RWPE1 (cell line): ENCODE measurements around the gene ZNF691.

ENCODE experiments used
- CTCF ChIA-PET: fragments of 350-600 bp; sonication (Branson Sonifier 250); formaldehyde crosslinking; extraction: SDS; loops from one replicate; lab custom pipeline; 2021; lab: Yijun Ruan, JAX
- POLR2A ChIA-PET: fragments of 400-600 bp; formaldehyde crosslinking; extraction: SDS; loops from one replicate; lab custom pipeline; 2020; ENCODE audit warnings: antibody characterized with exemption; ENCODE audit not compliant: low non-redundant PET; lab: Yijun Ruan, JAX
- DNase-seq: peaks from one replicate; pipeline ENCODE4 v3.0.0; 2012; ENCODE audit warnings: low spot score
- H3K27ac ChIP-seq: fragments of 450-650 bp; 2 replicates; pipeline ENCODE4 v1.5.1; 2017
- TF ChIP-seq, protein P1 (sequence below): fragments of 450-650 bp; conservative IDR thresholded peaks from 2 replicates; pipeline ENCODE4 v1.5.1; 2017; ENCODE audit warnings: low read depth, mild to moderate bottlenecking

Gene ZNF691

GRCh38 chr1:42847111-42847595, 740 bp downstream of the ZNF691 start:
- ChIA-PET CTCF (interaction anchor here (0.6 kb wide), 1 partner anchor 317 kb away, joined by 3 read pairs; no protein-coding TSS in a partner anchor), POLR2A (no interaction called here)
- DNase-seq = no peak
- H3K27ac ChIP-seq = peak overlapping the region; percentile 73
- TF ChIP-seq, protein P1, sequence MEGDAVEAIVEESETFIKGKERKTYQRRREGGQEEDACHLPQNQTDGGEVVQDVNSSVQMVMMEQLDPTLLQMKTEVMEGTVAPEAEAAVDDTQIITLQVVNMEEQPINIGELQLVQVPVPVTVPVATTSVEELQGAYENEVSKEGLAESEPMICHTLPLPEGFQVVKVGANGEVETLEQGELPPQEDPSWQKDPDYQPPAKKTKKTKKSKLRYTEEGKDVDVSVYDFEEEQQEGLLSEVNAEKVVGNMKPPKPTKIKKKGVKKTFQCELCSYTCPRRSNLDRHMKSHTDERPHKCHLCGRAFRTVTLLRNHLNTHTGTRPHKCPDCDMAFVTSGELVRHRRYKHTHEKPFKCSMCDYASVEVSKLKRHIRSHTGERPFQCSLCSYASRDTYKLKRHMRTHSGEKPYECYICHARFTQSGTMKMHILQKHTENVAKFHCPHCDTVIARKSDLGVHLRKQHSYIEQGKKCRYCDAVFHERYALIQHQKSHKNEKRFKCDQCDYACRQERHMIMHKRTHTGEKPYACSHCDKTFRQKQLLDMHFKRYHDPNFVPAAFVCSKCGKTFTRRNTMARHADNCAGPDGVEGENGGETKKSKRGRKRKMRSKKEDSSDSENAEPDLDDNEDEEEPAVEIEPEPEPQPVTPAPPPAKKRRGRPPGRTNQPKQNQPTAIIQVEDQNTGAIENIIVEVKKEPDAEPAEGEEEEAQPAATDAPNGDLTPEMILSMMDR = no peak

GRCh38 chr1:42847721-42848460, 1.5 kb downstream of the ZNF691 start:
- no peak for DNase-seq
- TF ChIP-seq, protein P1 = no peak
- ChIA-PET CTCF (interaction anchor here (0.6 kb wide), 1 partner anchor 752 kb away, joined by 3 read pairs; no protein-coding TSS in a partner anchor), POLR2A (no interaction called here)
- no peak overlapping the region for H3K27ac ChIP-seq

DNA sequence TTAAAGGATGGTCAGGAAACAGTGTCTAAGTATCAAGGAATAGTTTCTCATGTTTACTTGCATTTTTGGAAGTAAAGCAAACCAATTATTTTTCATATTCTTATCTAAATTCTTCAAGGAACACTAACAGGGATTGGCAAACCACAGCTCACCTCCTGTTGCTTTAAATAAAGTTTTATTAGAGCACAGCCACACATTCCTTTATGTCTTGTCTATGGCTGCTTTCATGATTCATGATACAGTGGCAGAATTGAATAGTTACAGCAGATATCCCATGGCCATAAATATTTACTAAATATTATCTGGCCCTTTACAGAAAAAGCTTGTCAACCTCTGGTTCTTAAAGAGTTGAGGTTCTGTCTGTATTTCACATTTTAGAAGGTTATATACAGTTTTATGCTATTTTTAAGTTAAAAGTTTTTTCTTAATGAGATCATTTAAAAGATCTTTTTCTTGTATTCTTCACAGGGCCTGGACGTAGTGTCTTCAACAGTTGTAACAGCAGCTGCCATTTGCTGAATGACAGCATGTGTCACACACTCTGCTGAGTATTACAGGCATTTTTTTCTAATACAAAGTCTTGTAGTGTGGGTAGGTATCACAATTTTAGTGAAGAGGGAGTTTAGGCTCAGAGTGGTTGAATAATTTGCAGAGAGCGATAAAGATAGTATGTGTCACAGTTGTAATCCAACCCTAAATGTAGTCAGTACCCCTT, 2.6 kb downstream of the ZNF691 start:
- POLR2A ChIA-PET = no interaction called here
- TF ChIP-seq, protein P1 = no peak

DNA sequence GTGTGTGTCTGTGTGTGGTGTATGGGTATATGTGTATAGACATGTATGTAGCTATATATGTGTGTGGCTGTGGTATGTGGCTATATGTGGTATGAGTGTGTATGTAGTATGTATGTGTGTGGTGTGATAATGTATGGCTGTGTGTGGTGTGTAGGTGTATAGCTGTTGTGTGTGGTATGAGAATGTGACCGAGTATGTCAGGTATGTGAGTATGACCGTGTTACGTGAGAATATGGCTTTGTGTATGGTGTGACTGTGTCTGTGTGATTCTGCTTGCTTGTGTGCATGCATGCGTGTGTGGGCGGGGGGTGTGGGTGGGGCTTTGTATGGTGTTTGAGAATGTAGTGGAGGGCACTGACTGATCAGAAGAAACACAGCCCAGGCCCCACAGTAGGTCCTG, 3.5 kb downstream of the ZNF691 start:
- DNase-seq = no peak
- TF ChIP-seq, protein P1 = no peak
- ChIA-PET CTCF (no interaction called here), POLR2A (no interaction called here)
- no peak overlapping the region for H3K27ac ChIP-seq

More for the DNA sequence above, 2.6 kb downstream of the ZNF691 start:
- no peak overlapping the region for H3K27ac ChIP-seq
- DNase-seq = no peak
- CTCF ChIA-PET = no interaction called here

- ChIA-PET CTCF (no interaction called here), POLR2A (no interaction called here)
- H3K27ac ChIP-seq = no peak overlapping the region
- TF ChIP-seq, protein P1 = no peak
- no peak for DNase-seq
Measured at GRCh38 chr1:42851420-42851819, 5.0 kb downstream of the ZNF691 start.

- CTCF ChIA-PET = interaction anchor here (0.7 kb wide), 2 partner anchors 274 to 1296 kb away, joined by 3 read pairs; no protein-coding TSS in a partner anchor
- POLR2A ChIA-PET = no interaction called here
- DNase-seq = no peak
- TF ChIP-seq, protein P1 = no peak
- no peak overlapping the region for H3K27ac ChIP-seq
Measured at GRCh38 chr1:42851960-42852607, 5.7 kb downstream of the ZNF691 start.
